CD14-positive monocyte (primary cell): ENCODE measurements around the gene AKAP8L. TPM values are rescaled to one million over a fixed set of nuclear protein-coding genes. Genes with fewer than 3 reads are reported as not detected.

Experiments
- DNase-seq, 3 donors: peaks; one replicate each; pipeline ENCODE4 v3.0.0-alpha.2; 2011 to 2022
- H2AFZ ChIP-seq: 2 replicates; pipeline ENCODE4 v1.6.0; 2012; ENCODE audit warnings: mild to moderate bottlenecking, low read depth, low read length, inconsistent platforms; ENCODE audit not compliant: insufficient read depth, poor library complexity, severe bottlenecking
- H3K27ac ChIP-seq, 2 donors: 1 replicate in 1 of 2; 2 replicates in 1 of 2; pipeline ENCODE4 v1.5.1; 2012 to 2013; ENCODE audit warnings: low read length in 2 of 2, control low read depth in 1 of 2, inconsistent platforms in 1 of 2, low read depth in 1 of 2, mild to moderate bottlenecking in 1 of 2
- H3K27me3 ChIP-seq, 2 donors: one replicate each; pipeline versions ENCODE4 v1.6.0 to v1.6.1; 2011 to 2013; ENCODE audit warnings: low read length in 2 of 2; ENCODE audit not compliant: control insufficient read depth in 2 of 2, insufficient read depth in 2 of 2
- H3K36me3 ChIP-seq, 2 donors: replicated peaks in 1 of 2; 1 replicate in 1 of 2; 2 replicates in 1 of 2; pipeline versions ENCODE4 v1.5.1 to v1.6.1; 2012 to 2013; ENCODE audit warnings: low read length in 2 of 2, control low read depth in 1 of 2, inconsistent platforms in 1 of 2, mild to moderate bottlenecking in 1 of 2; ENCODE audit not compliant: insufficient read depth in 2 of 2, control insufficient read depth in 1 of 2
- H3K4me1 ChIP-seq, 2 donors: 1 replicate in 1 of 2; 2 replicates in 1 of 2; pipeline versions ENCODE4 v1.5.1 to v1.6.1; 2012 to 2013; ENCODE audit warnings: low read length in 2 of 2, control low read depth in 1 of 2, inconsistent platforms in 1 of 2, mild to moderate bottlenecking in 1 of 2, moderate library complexity in 1 of 2; ENCODE audit not compliant: insufficient read depth in 2 of 2, control insufficient read depth in 1 of 2
- H3K4me2 ChIP-seq: replicated peaks from 2 replicates; pipeline ENCODE3; 2012; ENCODE audit warnings: low read length, moderate library complexity, mild to moderate bottlenecking; ENCODE audit not compliant: poor library complexity, severe bottlenecking; ENCODE audit errors: extremely low read depth
- H3K4me3 ChIP-seq, 3 experiments: fragments of 200-600 bp in 1 of 3; sonication (generic) in 1 of 3; replicated peaks in 1 of 3; 1 replicate in 2 of 3; 2 replicates in 1 of 3; pipeline ENCODE4 v1.5.1; 2011 to 2013; ENCODE audit warnings: low read length in 3 of 3, mild to moderate bottlenecking in 3 of 3, control low read depth in 2 of 3, low read depth in 2 of 3, inconsistent platforms in 1 of 3, moderate library complexity in 1 of 3
- H3K79me2 ChIP-seq: 2 replicates; pipeline ENCODE4 v1.6.0; 2012; ENCODE audit warnings: mild to moderate bottlenecking, control low read depth, inconsistent platforms, low read length, moderate library complexity; ENCODE audit not compliant: insufficient read depth
- H3K9ac ChIP-seq: 2 replicates; pipeline ENCODE4 v1.6.0; 2017; ENCODE audit warnings: low read length, mild to moderate bottlenecking; ENCODE audit not compliant: insufficient read depth, poor library complexity, severe bottlenecking
- H3K9me3 ChIP-seq, 2 donors: replicated peaks in 1 of 2; 1 replicate in 1 of 2; 2 replicates in 1 of 2; pipeline versions ENCODE4 v1.5.1 to v1.6.1; 2012 to 2013; ENCODE audit warnings: low read length in 2 of 2, control low read depth in 1 of 2; ENCODE audit not compliant: control insufficient read depth in 1 of 2, insufficient read depth in 1 of 2
- H4K20me1 ChIP-seq: 2 replicates; pipeline ENCODE4 v1.6.0; 2012; ENCODE audit warnings: mild to moderate bottlenecking, low read length, control low read depth, moderate library complexity; ENCODE audit not compliant: insufficient read depth
- H3K27ac Mint-ChIP-seq, 7 donors: one replicate each; pipeline ENCODE4 v1.8.0; 2020; ENCODE audit warnings: mild to moderate bottlenecking in 7 of 7, mixed read lengths in 7 of 7, moderate library complexity in 6 of 7, inconsistent platforms in 2 of 7
- H3K27me3 Mint-ChIP-seq, 3 donors: one replicate each; pipeline ENCODE4 v1.8.0; 2021 to 2022; ENCODE audit warnings: low read depth in 3 of 3, mild to moderate bottlenecking in 3 of 3, mixed read lengths in 3 of 3, moderate library complexity in 3 of 3, inconsistent platforms in 1 of 3
- H3K36me3 Mint-ChIP-seq, 2 donors: one replicate each; pipeline ENCODE4 v1.8.0; 2020; ENCODE audit warnings: mixed read lengths in 2 of 2, inconsistent platforms in 1 of 2, mild to moderate bottlenecking in 1 of 2
- H3K4me1 Mint-ChIP-seq: one replicate; pipeline ENCODE4 v1.8.0; 2020; ENCODE audit warnings: mild to moderate bottlenecking, mixed read lengths
- H3K4me3 Mint-ChIP-seq, 2 donors: one replicate each; pipeline ENCODE4 v1.8.0; 2020; ENCODE audit warnings: mild to moderate bottlenecking in 2 of 2, mixed read lengths in 2 of 2, moderate library complexity in 1 of 2
- H3K9me3 Mint-ChIP-seq, 7 donors: one replicate each; pipeline ENCODE4 v1.8.0; 2020 to 2022; ENCODE audit warnings: mixed read lengths in 7 of 7, mild to moderate bottlenecking in 6 of 7, moderate library complexity in 6 of 7, inconsistent platforms in 2 of 7
- WGBS: methylation state at CpG from one replicate; pipeline ENCODE4 v1.1.5; 2013; ENCODE audit warnings: missing lambda C conversion rate; ENCODE audit not compliant: insufficient coverage; 5-methylcytosine and 5-hydroxymethylcytosine counted together
- intact Hi-C, 2 donors: fragments of 100-400 bp; cut with micrococcal nuclease; formaldehyde crosslinking; loops; one replicate each; pipeline versions ENCODE4 v1.15.0 to v1.15.1; 2023
- polyA plus RNA-seq, 3 donors: library from polyadenylated mRNA; depleted of rRNA in 1 of 3; unstranded in 2 of 3; stranded (reverse) in 1 of 3; fragments of 300-500 nt in 2 of 3; fragments of >200 nt in 1 of 3; fragmentation: Illumina TruSeq in 2 of 3; gene quantifications; 1 replicate in 2 of 3; 2 replicates in 1 of 3; pipeline ENCODE4 v1.2.3, GENCODE V29; 2012 to 2021
- TF ChIP-seq, protein P1 (sequence below): fragments of 200-600 bp; IDR thresholded peaks from one replicate; pipeline ENCODE4 v1.8.0; 2022; ENCODE audit warnings: antibody characterized with exemption, mild to moderate bottlenecking

Gene AKAP8L
- polyA plus RNA-seq, 3 donors: 21.4 to 103 (median 39.0) TPM

DNA sequence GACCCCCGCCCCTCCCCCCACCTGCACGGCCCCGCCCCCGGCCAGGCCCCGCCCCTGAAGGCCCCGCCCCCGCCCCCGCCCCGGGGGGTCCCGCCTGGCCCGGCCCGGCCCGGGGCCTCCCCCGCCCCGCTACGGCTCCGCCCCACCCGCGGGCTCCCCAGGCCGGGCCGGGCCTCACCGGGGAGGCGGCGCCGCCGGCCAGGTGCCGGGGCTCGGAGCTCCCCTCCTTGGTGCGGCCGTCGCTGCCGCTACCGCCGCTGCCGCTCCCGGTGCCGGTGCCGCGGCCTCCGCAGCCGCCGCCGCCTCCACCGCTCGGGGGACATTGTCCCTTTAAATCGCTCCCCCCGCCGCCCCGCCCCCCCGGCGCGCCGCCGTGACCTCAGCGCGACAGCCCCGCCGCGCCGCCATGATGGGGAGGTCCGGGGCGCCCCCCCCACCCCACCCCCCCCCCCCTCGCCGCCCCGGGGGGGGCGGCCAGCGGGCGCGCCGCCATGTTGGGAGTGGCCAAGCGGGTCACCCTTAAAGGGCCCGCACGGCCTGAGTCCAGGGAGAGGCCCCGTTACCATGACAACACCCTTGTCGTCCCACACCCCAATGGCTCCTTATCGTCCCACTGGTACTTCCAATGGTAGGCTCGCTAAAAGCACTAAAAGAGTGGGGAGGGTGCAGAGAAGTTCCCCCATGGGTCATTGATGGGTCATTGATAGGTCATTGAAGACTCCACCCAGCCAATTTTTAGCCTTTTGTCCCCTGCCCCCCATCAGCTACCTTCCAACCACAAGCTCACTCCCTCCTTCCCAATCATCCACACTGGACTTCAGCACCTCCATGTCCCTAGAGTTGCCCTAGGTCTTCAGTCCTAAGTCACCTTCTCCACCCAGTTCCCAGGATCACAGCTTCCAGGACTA, 31.1 kb upstream of the AKAP8L start, which contains the start of gene WIZ:
Gene WIZ, minus strand, starts transcription at position 337 of the 908 bp plus-strand sequence. CDS start 1,649 bp downstream, outside the sequence.
- H3K36me3 ChIP-seq: peaks cover 18 to 33% of the 10 kb centered on the region in 2 donors
- under 1% methylated on average over 40 of the region's 77 CpGs for WGBS
- peak within 1 kb of the TSS; percentile 43 to 76 (median 57) for H3K4me3 ChIP-seq

More for the DNA sequence above, 31.1 kb upstream of the AKAP8L start, which contains the start of gene WIZ:
- peaks cover 4% of the 10 kb centered on the region for H4K20me1 ChIP-seq
- Mint-ChIP-seq H3K4me3 (peak within 1 kb of the TSS; percentile 73 to 79), H3K9me3 (peaks cover 0 to 3% (median 2%) of the 10 kb centered on the region in 7 donors), H3K27ac (peak within 1 kb of the TSS; percentile 84 to 94 (median 92)), H3K4me1 (peaks cover 15% of the 10 kb centered on the region), H3K27me3 (peaks cover 0 to 5% (median 0%) of the 10 kb centered on the region in 3 donors), H3K36me3 (peaks cover 25 to 28% of the 10 kb centered on the region in 2 donors)
- peaks cover 11 to 12% of the 10 kb centered on the region in 2 donors for H3K4me1 ChIP-seq
- no peaks in the 10 kb centered on the region for H3K9me3 ChIP-seq
- H3K27ac ChIP-seq: peak within 1 kb of the TSS; percentile 46 to 75
- peak within 1 kb of the TSS; percentile 88 for H3K4me2 ChIP-seq
- no peaks in the 10 kb centered on the region for H3K79me2 ChIP-seq
- H3K27me3 ChIP-seq: no peaks in the 10 kb centered on the region
- H2AFZ ChIP-seq: peak within 1 kb of the TSS; percentile 80
- intact Hi-C loops: loop anchor here (1.0 to 2.0 kb wide), 3 partner anchors 18 to 31 kb away; partner anchors contain the start of gene AKAP8L (in 1 of the 2)
- DNase-seq: peak; percentile 53 to 72 (median 58)
- H3K9ac ChIP-seq: peak within 1 kb of the TSS; percentile 56
- TF ChIP-seq, protein P1, sequence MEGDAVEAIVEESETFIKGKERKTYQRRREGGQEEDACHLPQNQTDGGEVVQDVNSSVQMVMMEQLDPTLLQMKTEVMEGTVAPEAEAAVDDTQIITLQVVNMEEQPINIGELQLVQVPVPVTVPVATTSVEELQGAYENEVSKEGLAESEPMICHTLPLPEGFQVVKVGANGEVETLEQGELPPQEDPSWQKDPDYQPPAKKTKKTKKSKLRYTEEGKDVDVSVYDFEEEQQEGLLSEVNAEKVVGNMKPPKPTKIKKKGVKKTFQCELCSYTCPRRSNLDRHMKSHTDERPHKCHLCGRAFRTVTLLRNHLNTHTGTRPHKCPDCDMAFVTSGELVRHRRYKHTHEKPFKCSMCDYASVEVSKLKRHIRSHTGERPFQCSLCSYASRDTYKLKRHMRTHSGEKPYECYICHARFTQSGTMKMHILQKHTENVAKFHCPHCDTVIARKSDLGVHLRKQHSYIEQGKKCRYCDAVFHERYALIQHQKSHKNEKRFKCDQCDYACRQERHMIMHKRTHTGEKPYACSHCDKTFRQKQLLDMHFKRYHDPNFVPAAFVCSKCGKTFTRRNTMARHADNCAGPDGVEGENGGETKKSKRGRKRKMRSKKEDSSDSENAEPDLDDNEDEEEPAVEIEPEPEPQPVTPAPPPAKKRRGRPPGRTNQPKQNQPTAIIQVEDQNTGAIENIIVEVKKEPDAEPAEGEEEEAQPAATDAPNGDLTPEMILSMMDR: no peak
